AG04450 (cell line): Measurements from ENCODE around the gene SLC35A1. TPM values are rescaled to one million over a fixed set of nuclear protein-coding genes. Genes with fewer than 3 reads are reported as not detected.

Experiments used
- CTCF ChIA-PET: fragments of 300-600, 350-600 bp; formaldehyde crosslinking; extraction: SDS; loops from one replicate; lab custom pipeline; 2022; ENCODE audit warnings: antibody characterized with exemption, inconsistent platforms; lab: Charles Lee
- POLR2A ChIA-PET: fragments of 350-600 bp; formaldehyde crosslinking; extraction: SDS; loops from one replicate; lab custom pipeline; 2021; ENCODE audit warnings: antibody characterized with exemption, inconsistent platforms; lab: Yijun Ruan, JAX
- DNase-seq: peaks from one replicate; pipeline ENCODE4 v3.0.0-alpha.2; 2011; ENCODE audit warnings: low read depth, low spot score
- H3K27ac ChIP-seq: one replicate; pipeline ENCODE4 v1.5.1; 2012; ENCODE audit warnings: low read depth, low read length, control low read depth
- H3K27me3 ChIP-seq: one replicate; pipeline ENCODE4 v1.6.0; 2012; ENCODE audit warnings: low read length; ENCODE audit not compliant: control insufficient read depth, insufficient read depth
- H3K4me3 ChIP-seq: 2 replicates; pipeline ENCODE4 v1.5.1; 2011; ENCODE audit warnings: mild to moderate bottlenecking, low read depth, low read length, control low read depth
- H3K9me3 ChIP-seq: 2 replicates; pipeline ENCODE4 v1.5.1; 2012; ENCODE audit warnings: low read length; ENCODE audit not compliant: control insufficient read depth, insufficient read depth
- polyA plus RNA-seq: library from polyadenylated mRNA; depleted of rRNA; stranded (reverse); fragments of >200 nt; gene quantifications from 2 replicates; pipeline ENCODE4 v1.2.3, GENCODE V29; 2011
- TF ChIP-seq, protein P1 (sequence below): IDR thresholded peaks from 2 replicates; pipeline ENCODE4 v1.5.1; 2011; ENCODE audit warnings: low read depth, low read length, control low read depth, inconsistent platforms

Gene SLC35A1
- polyA plus RNA-seq, 1 experiment, result 30.3 TPM

DNA sequence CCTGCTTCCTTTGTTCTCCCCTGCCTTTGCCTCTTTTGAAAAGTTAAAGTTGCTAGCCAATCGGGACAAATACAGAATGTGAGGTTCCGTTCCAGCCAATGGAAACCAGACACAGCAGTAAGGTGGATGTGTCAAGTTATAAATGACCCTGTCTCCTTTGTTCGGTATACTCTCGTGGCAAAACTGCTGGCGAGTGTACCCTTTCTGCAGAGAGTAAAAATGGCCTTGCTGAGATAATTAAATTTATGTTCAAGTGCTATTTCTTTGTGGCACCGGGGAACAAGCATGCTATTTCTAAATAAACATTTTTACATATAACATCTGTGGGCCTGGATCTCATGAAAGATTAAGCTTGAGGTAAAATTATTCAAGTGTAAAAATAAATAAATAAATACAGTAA, 66.8 kb downstream of the SLC35A1 start:
- TF ChIP-seq, protein P1, sequence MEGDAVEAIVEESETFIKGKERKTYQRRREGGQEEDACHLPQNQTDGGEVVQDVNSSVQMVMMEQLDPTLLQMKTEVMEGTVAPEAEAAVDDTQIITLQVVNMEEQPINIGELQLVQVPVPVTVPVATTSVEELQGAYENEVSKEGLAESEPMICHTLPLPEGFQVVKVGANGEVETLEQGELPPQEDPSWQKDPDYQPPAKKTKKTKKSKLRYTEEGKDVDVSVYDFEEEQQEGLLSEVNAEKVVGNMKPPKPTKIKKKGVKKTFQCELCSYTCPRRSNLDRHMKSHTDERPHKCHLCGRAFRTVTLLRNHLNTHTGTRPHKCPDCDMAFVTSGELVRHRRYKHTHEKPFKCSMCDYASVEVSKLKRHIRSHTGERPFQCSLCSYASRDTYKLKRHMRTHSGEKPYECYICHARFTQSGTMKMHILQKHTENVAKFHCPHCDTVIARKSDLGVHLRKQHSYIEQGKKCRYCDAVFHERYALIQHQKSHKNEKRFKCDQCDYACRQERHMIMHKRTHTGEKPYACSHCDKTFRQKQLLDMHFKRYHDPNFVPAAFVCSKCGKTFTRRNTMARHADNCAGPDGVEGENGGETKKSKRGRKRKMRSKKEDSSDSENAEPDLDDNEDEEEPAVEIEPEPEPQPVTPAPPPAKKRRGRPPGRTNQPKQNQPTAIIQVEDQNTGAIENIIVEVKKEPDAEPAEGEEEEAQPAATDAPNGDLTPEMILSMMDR, result no peak
- CTCF ChIA-PET, result no interaction called here

DNA sequence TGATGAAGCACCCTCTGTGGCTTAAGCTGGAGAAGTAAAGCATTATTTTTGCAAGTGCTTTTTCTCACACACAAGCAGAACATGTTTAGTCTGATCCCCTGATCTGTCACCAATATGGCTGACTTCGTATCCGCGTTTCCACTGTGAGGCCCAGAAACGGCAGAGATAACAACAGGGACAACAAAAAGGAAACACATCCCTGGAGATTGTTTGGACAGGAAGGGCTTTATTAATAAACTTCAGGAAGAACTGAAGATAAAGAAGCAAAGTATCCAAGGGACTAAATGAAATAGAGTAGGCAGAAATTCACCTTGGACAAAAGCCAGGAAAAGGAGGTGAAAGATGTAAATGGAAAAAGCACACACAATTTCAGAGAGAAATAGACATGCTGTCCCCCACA, 67.8 kb downstream of the SLC35A1 start:
- no peak overlapping the region for H3K4me3 ChIP-seq
- ChIA-PET CTCF (interaction anchor here (0.7 kb wide), 1 partner anchor 1329 kb away, joined by 3 read pairs; no protein-coding TSS in a partner anchor), POLR2A (interaction anchor here (0.6 kb wide), 1 partner anchor 1763 kb away, joined by 4 read pairs; no protein-coding TSS in a partner anchor)
- no peaks in the 10 kb centered on the region for H3K9me3 ChIP-seq
- no peak overlapping the region for H3K27ac ChIP-seq
- TF ChIP-seq, protein P1, result no peak
- DNase-seq, result no peak
- no peaks in the 10 kb centered on the region for H3K27me3 ChIP-seq

More for the DNA sequence above, 66.8 kb downstream of the SLC35A1 start:
- H3K9me3 ChIP-seq, result no peaks in the 10 kb centered on the region
- H3K27ac ChIP-seq, result no peak overlapping the region
- no peaks in the 10 kb centered on the region for H3K27me3 ChIP-seq
- H3K4me3 ChIP-seq, result no peak overlapping the region
- no peak for DNase-seq
- POLR2A ChIA-PET, result no interaction called here

DNA sequence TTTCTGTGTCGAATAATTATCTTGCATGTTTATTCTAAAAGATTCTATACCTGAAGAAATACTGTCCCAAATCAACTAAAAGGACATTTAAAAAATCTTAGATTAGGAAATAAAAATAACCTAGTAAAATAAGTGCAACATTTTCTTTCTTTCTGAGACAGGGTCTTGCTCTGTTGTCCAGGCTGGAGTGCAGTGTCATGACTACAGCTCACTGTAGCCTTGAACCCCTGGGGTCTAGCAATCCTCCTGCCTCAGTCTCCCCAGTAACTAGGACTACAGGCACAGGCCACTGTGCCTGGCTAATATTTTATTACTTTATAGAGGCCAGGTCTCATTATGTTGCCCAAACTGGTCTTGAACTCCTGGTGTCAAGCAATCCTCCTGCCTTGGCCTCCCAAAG, 68.3 kb downstream of the SLC35A1 start:
- no peaks in the 10 kb centered on the region for H3K27me3 ChIP-seq
- no peak overlapping the region for H3K4me3 ChIP-seq
- H3K27ac ChIP-seq, result no peak overlapping the region
- no peaks in the 10 kb centered on the region for H3K9me3 ChIP-seq
- TF ChIP-seq, protein P1, result no peak
- no peak for DNase-seq
- CTCF ChIA-PET, result no interaction called here
- POLR2A ChIA-PET, result no interaction called here

DNA sequence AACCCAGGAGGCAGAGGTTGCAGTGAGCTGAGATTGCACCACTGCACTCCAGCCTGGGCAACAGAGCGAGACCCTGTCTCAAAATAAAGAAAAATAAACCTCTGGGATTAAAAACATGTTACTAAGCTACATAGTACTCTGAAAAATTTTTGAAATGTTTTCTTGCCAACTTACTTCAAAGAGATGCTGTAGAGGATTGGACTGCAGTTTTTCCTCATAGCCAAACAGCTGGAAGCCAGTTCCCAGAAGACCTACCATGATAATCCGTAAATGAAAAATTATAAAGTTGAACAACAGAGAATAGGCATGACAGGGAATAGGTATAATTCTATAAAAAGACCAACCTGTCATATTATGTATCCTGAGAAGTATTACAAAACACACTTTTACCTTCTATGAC, 69.0 kb downstream of the SLC35A1 start:
- ChIA-PET POLR2A (no interaction called here), CTCF (no interaction called here)
- TF ChIP-seq, protein P1, result no peak
- Histone ChIP-seq H3K27me3 (no peaks in the 10 kb centered on the region), H3K4me3 (no peak overlapping the region), H3K9me3 (no peaks in the 10 kb centered on the region), H3K27ac (no peak overlapping the region)
- DNase-seq, result no peak

DNA sequence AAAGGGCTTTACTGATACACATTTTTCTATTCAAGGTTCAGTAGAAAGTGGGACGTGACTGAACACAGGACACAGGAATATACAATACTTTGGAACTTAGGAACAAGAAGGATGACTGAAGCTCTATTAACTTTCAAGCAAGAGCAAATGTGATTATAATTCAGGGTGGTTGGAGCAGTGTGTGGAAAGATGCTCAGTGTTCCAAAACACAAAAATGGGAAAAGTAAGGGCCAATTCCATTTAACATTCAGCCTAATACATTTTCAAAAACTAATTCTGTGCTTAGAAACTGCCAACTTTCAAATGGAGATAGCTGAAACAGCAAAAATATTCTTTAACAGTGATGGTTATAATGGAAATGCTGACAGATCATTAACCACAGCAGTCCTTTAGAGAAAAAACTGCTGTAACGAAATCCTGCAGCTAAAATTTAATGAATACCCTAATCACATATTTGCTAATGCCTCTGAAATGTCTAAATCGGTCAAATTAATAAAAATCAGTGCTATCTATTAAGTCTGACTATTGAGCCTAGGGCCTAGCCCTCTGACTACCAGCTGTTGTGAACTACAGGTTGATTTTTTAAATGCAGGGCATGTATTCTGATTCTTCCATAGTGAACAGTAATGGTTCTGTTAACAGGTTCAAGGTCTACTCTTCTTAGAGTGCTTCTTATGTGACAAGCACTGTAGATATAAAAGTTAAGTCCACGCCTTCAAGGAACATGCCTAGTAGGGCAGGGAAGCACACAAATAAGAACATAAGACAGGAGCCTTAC, 71.1 kb downstream of the SLC35A1 start:
- Histone ChIP-seq H3K27me3 (no peaks in the 10 kb centered on the region), H3K4me3 (no peak overlapping the region), H3K27ac (no peak overlapping the region), H3K9me3 (no peaks in the 10 kb centered on the region)
- ChIA-PET CTCF (no interaction called here), POLR2A (interaction anchor here (0.5 kb wide), 1 partner anchor 21 kb away, joined by 7 read pairs; no protein-coding TSS in a partner anchor)
- DNase-seq, result no peak
- TF ChIP-seq, protein P1, result no peak
